PFSK-1 (cell line): ENCODE results near the gene NOTCH3.

ENCODE experiments used
- POLR2AphosphoS5 ChIP-seq: IDR thresholded peaks from 2 replicates; pipeline ENCODE4 v1.6.1; 2012; ENCODE audit warnings: low read depth, mild to moderate bottlenecking, control low read depth, low read length, moderate library complexity
- REST ChIP-seq, 2 experiments: IDR thresholded peaks; 2 replicates each; pipeline versions ENCODE4 v1.6.1 to v1.8.0; 2011 to 2012; ENCODE audit warnings: low read depth in 2 of 2, low read length in 2 of 2, control low read depth in 1 of 2, inconsistent platforms in 1 of 2, mild to moderate bottlenecking in 1 of 2, moderate library complexity in 1 of 2; ENCODE audit not compliant: insufficient read depth in 1 of 2
- SIN3A ChIP-seq: IDR thresholded peaks from 2 replicates; pipeline ENCODE4 v1.6.1; 2012; ENCODE audit warnings: mild to moderate bottlenecking, low read length, moderate library complexity, borderline replicate concordance; ENCODE audit not compliant: insufficient read depth
- TAF1 ChIP-seq: IDR thresholded peaks from 2 replicates; pipeline ENCODE4 v1.6.1; 2012; ENCODE audit warnings: low read length, control low read depth, borderline replicate concordance; ENCODE audit not compliant: insufficient read depth

GRCh38 chr19:15243236-15243957 lies 42.6 kb upstream of the NOTCH3 start:
- TF ChIP-seq POLR2AphosphoS5, result no peak
- TF ChIP-seq SIN3A, result no peak
- TF ChIP-seq REST (IDR thresholded peaks at IDR 0.05; ENCODE audit: insufficient read depth in 1 of 2, low read depth in 2 of 2, low read length in 2 of 2), result no peak
- TF ChIP-seq TAF1, result no peak
